Loucy (cell line): ENCODE data around the gene PADI3.

Source experiments
- CTCF ChIP-seq: fragments of 200-600 bp; sonication (generic); conservative IDR thresholded peaks from 2 replicates; pipeline ENCODE4 v1.5.1; 2014; ENCODE audit warnings: mild to moderate bottlenecking, antibody characterized with exemption, low read length
- EZH2phosphoT487 ChIP-seq: fragments of 200-600 bp; IDR thresholded peaks from 2 replicates; pipeline ENCODE4 v1.6.1; 2018; ENCODE audit warnings: antibody characterized with exemption, mild to moderate bottlenecking, moderate library complexity, borderline replicate concordance

- no peak for TF ChIP-seq CTCF
- no peak for TF ChIP-seq EZH2phosphoT487
Measured at GRCh38 chr1:17246971-17247370, 1.9 kb upstream of the PADI3 start.
